GM12878 (cell line): ENCODE results near the gene MAN2B2. TPM values are rescaled to one million over a fixed set of nuclear protein-coding genes. Genes with fewer than 3 reads are reported as not detected.

Experiments used
- ATAC-seq: fragments of 200-7000 bp; cut with Tn5 transposase; 3 replicates; pipeline ENCODE4 v1.9.1; 2020; ENCODE audit warnings: mild to moderate bottlenecking, moderate library complexity
- BruUV-seq: library from RNA; stranded (reverse); fragments of 400-500 nt; replicated peaks from 2 replicates; lab custom pipeline; 2021; lab: Mats Ljungman, UMichigan
- CTCF ChIA-PET: fragments of 300-600 bp; sonication (Branson Sonifier 250); formaldehyde crosslinking; extraction: SDS; loops from one replicate; lab custom pipeline; 2021; ENCODE audit warnings: inconsistent platforms; lab: Yijun Ruan, JAX
- POLR2A ChIA-PET: fragments of 350-600 bp; formaldehyde crosslinking; extraction: SDS; loops from one replicate; lab custom pipeline; 2021; ENCODE audit warnings: inconsistent platforms; lab: Charles Lee
- RAD21 ChIA-PET: fragments of 300-600 bp; sonication (Branson Sonifier 250); formaldehyde crosslinking; loops from one replicate; lab custom pipeline; 2023; ENCODE audit warnings: antibody characterized with exemption; ENCODE audit not compliant: unreplicated experiment; lab: Charles Lee
- SMC1A ChIA-PET: fragments of 300-600 bp; sonication (Branson Sonifier 250); formaldehyde crosslinking; loops from one replicate; lab custom pipeline; 2023; ENCODE audit not compliant: unreplicated experiment, uncharacterized antibody; lab: Charles Lee
- DNase-seq: peaks from one replicate; pipeline ENCODE4 v3.0.0-alpha.2; 2011; ENCODE audit warnings: low read depth, low spot score
- FAIRE-seq: peaks from 3 replicates; lab custom pipeline; 2011; peaks lifted over from hg19 to GRCh38; lab: Jason Lieb, UNC
- H2AFZ ChIP-seq: 2 replicates; pipeline ENCODE4 v1.6.0; 2011; ENCODE audit warnings: low read depth, low read length, control low read depth; ENCODE audit not compliant: control insufficient read depth
- H3K27ac ChIP-seq: 2 replicates; pipeline ENCODE4 v1.5.1; 2011; ENCODE audit warnings: control low read depth; ENCODE audit not compliant: control insufficient read depth, insufficient read depth
- H3K27me3 ChIP-seq, 2 experiments: replicated peaks in 1 of 2; 2 replicates each; pipeline versions ENCODE4 v1.6.0 to v1.6.1; 2011; ENCODE audit warnings: low read length in 1 of 2; ENCODE audit not compliant: control insufficient read depth in 2 of 2, insufficient read depth in 2 of 2
- H3K36me3 ChIP-seq, 2 experiments: 2 replicates each; pipeline ENCODE4 v1.5.1; 2011; ENCODE audit warnings: low read length in 1 of 2; ENCODE audit not compliant: control insufficient read depth in 2 of 2, insufficient read depth in 2 of 2
- H3K4me1 ChIP-seq: 2 replicates; pipeline ENCODE4 v1.6.1; 2011; ENCODE audit warnings: mild to moderate bottlenecking, low read length, moderate library complexity, mixed read lengths; ENCODE audit not compliant: control insufficient read depth, insufficient read depth
- H3K4me2 ChIP-seq: 2 replicates; pipeline ENCODE4 v1.6.0; 2011; ENCODE audit warnings: control low read depth; ENCODE audit not compliant: control insufficient read depth, insufficient read depth
- H3K4me3 ChIP-seq: fragments of 200-600 bp; sonication (generic); 2 replicates; pipeline ENCODE4 v1.5.1; 2016
- H3K79me2 ChIP-seq: 2 replicates; pipeline ENCODE4 v1.6.0; 2011; ENCODE audit warnings: low read length; ENCODE audit not compliant: control insufficient read depth, insufficient read depth
- H3K9ac ChIP-seq: 2 replicates; pipeline ENCODE4 v1.8.0; 2011; ENCODE audit warnings: low read length, control low read depth, mixed read lengths; ENCODE audit not compliant: control insufficient read depth, insufficient read depth
- H3K9me3 ChIP-seq: replicated peaks from 3 replicates; pipeline ENCODE4 v1.5.1; 2011; ENCODE audit warnings: mild to moderate bottlenecking, low read length; ENCODE audit not compliant: control insufficient read depth, insufficient read depth
- H4K20me1 ChIP-seq: 2 replicates; pipeline ENCODE4 v1.6.0; 2011; ENCODE audit not compliant: control insufficient read depth, insufficient read depth
- ASH2L ChIP-seq: fragments of 300-600, 200-600 bp; sonication (generic); IDR thresholded peaks from 2 replicates; pipeline ENCODE4 v1.6.1; 2017; ENCODE audit warnings: low read depth, mild to moderate bottlenecking, borderline replicate concordance
- ATF2 ChIP-seq: IDR thresholded peaks from 2 replicates; pipeline ENCODE4 v1.6.1; 2012; ENCODE audit warnings: low read length, inconsistent platforms
- BCL3 ChIP-seq: IDR thresholded peaks from 2 replicates; pipeline ENCODE4 v1.6.1; 2011; ENCODE audit warnings: borderline replicate concordance, low read depth, mild to moderate bottlenecking, moderate library complexity, low read length; ENCODE audit not compliant: insufficient read depth, poor library complexity, severe bottlenecking
- CBX3 ChIP-seq: fragments of 200-600 bp; sonication (generic); IDR thresholded peaks from 2 replicates; pipeline ENCODE4 v1.6.1; 2016; ENCODE audit warnings: low read depth, borderline replicate concordance
- CHD1 ChIP-seq: IDR thresholded peaks from 2 replicates; pipeline ENCODE4 v1.6.1; 2012; ENCODE audit warnings: low read depth, low read length, improper control_type of control experiment
- E4F1 ChIP-seq: fragments of 450-650 bp; IDR thresholded peaks from 2 replicates; pipeline ENCODE4 v1.6.1; 2018; ENCODE audit warnings: borderline replicate concordance, mild to moderate bottlenecking; ENCODE audit not compliant: partially characterized antibody
- HSF1 ChIP-seq: fragments of 150-350 bp; IDR thresholded peaks from 2 replicates; pipeline ENCODE4 v1.6.1; 2014; ENCODE audit warnings: mild to moderate bottlenecking, low read depth, low read length
- IRF3 ChIP-seq: fragments of 450-650 bp; IDR thresholded peaks from 2 replicates; pipeline ENCODE4 v1.6.1; 2014; ENCODE audit warnings: mild to moderate bottlenecking
- NFXL1 ChIP-seq: fragments of 450-650 bp; IDR thresholded peaks from 2 replicates; pipeline ENCODE4 v1.6.1; 2017; ENCODE audit warnings: antibody characterized with exemption, mild to moderate bottlenecking, borderline replicate concordance
- POU2F2 ChIP-seq: IDR thresholded peaks from 3 replicates; pipeline ENCODE4 v1.6.1; 2011; ENCODE audit warnings: low read depth, mild to moderate bottlenecking, low read length, borderline replicate concordance
- RAD21 ChIP-seq: IDR thresholded peaks from 2 replicates; pipeline ENCODE4 v1.6.1; 2011; ENCODE audit warnings: mild to moderate bottlenecking, low read depth, low read length, moderate library complexity; ENCODE audit not compliant: insufficient read depth
- SIN3A ChIP-seq: IDR thresholded peaks from 2 replicates; pipeline ENCODE4 v1.6.1; 2012; ENCODE audit warnings: low read depth, low read length, improper control_type of control experiment
- SIX5 ChIP-seq: IDR thresholded peaks from 2 replicates; pipeline ENCODE4 v1.6.1; 2011; ENCODE audit warnings: mild to moderate bottlenecking, low read depth, low read length, moderate library complexity; ENCODE audit not compliant: severe bottlenecking
- STAT1 ChIP-seq: fragments of 450-650 bp; conservative IDR thresholded peaks from 2 replicates; pipeline ENCODE4 v1.6.1; 2014; ENCODE audit warnings: antibody characterized with exemption, mild to moderate bottlenecking
- ZBTB33 ChIP-seq: fragments of 450-650 bp; IDR thresholded peaks from 2 replicates; pipeline ENCODE4 v1.6.1; 2017; ENCODE audit warnings: mild to moderate bottlenecking
- WGBS: methylation state at CpG from one replicate; pipeline ENCODE4 v1.1.6; 2016; ENCODE audit warnings: low lambda C conversion rate; ENCODE audit not compliant: insufficient replicate concordance, insufficient coverage; ENCODE audit errors: missing lambda C conversion rate; 5-methylcytosine and 5-hydroxymethylcytosine counted together
- in situ Hi-C: fragments of 300-500 bp; cut with MboI; formaldehyde crosslinking; loops from 9 replicates; pipeline ENCODE4 v1.14.3; 2018; ENCODE audit warnings: mixed read lengths
- intact Hi-C: fragments of 100-400 bp; cut with micrococcal nuclease; formaldehyde crosslinking; loops from one replicate; pipeline ENCODE4 v1.14.2; 2022; ENCODE audit not compliant: unreplicated experiment
- polyA plus RNA-seq, 11 experiments: library from polyadenylated mRNA; depleted of rRNA in 4 of 11; unstranded in 6 of 11; stranded (reverse) in 5 of 11; fragments of >200 nt; fragmentation: Nextera tagmentation in 4 of 11; fragmentation: Illumina TruSeq in 1 of 11; extraction: Ambion mirVana in 4 of 11; extraction: Trizol in 1 of 11; gene quantifications; 1 replicate in 1 of 11; 2 replicates in 10 of 11; pipeline versions ENCODE4 v1.2.1 to v1.2.3, GENCODE V29; 2011 to 2016; ENCODE audit warnings: inconsistent platforms in 2 of 11, missing spikeins in 2 of 11, low read depth in 1 of 11
- total RNA-seq, 4 experiments: library from RNA; depleted of rRNA in 3 of 4; stranded (reverse); fragments of >200 nt in 3 of 4; fragmentation: Illumina TruSeq in 1 of 4; extraction: Trizol in 1 of 4; gene quantifications; 2 replicates each; pipeline versions ENCODE4 v1.2.1 to v1.2.3, GENCODE V29; 2013 to 2021

Gene MAN2B2
- total and polyA plus RNA-seq, 10 of the 15 experiments (the other 5 are each of a cell fraction or from before 2014, with no cell fraction given): 0.47 to 14.5 (median 7.0) TPM

- no peaks in the 10 kb centered on the region; the same call in 2 of the 3 replicates for H3K9me3 ChIP-seq
- ChIA-PET CTCF (no interaction called here), RAD21 (no interaction called here), POLR2A (no interaction called here), SMC1A (no interaction called here)
- no peaks in the 10 kb centered on the region for H3K79me2 ChIP-seq
- no peaks in the 10 kb centered on the region for H4K20me1 ChIP-seq
- no peaks in the 10 kb centered on the region for H3K36me3 ChIP-seq
- H3K27me3 ChIP-seq: peaks cover 4 to 7% of the 10 kb centered on the region in 2 experiments
- DNase-seq: no peak
- no TSS peak for BruUV-seq
- H3K9ac ChIP-seq: no peak overlapping the region
- no peak for ATAC-seq
- in situ Hi-C loops (no loop called here), intact Hi-C loops (no loop called here)
- no peak overlapping the region for H3K4me2 ChIP-seq
- no peak overlapping the region for H2AFZ ChIP-seq
- H3K27ac ChIP-seq: no peak overlapping the region
- FAIRE-seq: no peak
- WGBS: 49% methylated on average over 11 of the region's 11 CpGs
- H3K4me1 ChIP-seq: no peaks in the 10 kb centered on the region
- H3K4me3 ChIP-seq: no peak overlapping the region
- no peak for TF ChIP-seq SIX5
- TF ChIP-seq ASH2L: no peak
- TF ChIP-seq STAT1: no peak
- no peak for TF ChIP-seq RAD21
- no peak for TF ChIP-seq ZBTB33
- no peak for TF ChIP-seq BCL3
- TF ChIP-seq HSF1: no peak
- no peak for TF ChIP-seq SIN3A
- TF ChIP-seq CHD1: no peak
- TF ChIP-seq CBX3: no peak
- TF ChIP-seq E4F1: no peak
- no peak for TF ChIP-seq NFXL1
- TF ChIP-seq POU2F2: no peak
- no peak for TF ChIP-seq IRF3
- no peak for TF ChIP-seq ATF2
These were observed 93.4 kb downstream of the MAN2B2 start for GRCh38 chr4:6668391-6668790.
